Pons (tissue), 1 donor: Measurements from ENCODE around the gene FBLN2.
"Not testable (repeated sequence)": the region's sequence is repeated elsewhere in the genome, so short reads cannot be mapped to it uniquely, and the experiment has no call there.

Experiments used
- DNase-seq: peaks from one replicate; pipeline ENCODE4 v3.0.0-alpha.2; 2016; ENCODE audit warnings: low spot score

The FBLN2 gene

DNA sequence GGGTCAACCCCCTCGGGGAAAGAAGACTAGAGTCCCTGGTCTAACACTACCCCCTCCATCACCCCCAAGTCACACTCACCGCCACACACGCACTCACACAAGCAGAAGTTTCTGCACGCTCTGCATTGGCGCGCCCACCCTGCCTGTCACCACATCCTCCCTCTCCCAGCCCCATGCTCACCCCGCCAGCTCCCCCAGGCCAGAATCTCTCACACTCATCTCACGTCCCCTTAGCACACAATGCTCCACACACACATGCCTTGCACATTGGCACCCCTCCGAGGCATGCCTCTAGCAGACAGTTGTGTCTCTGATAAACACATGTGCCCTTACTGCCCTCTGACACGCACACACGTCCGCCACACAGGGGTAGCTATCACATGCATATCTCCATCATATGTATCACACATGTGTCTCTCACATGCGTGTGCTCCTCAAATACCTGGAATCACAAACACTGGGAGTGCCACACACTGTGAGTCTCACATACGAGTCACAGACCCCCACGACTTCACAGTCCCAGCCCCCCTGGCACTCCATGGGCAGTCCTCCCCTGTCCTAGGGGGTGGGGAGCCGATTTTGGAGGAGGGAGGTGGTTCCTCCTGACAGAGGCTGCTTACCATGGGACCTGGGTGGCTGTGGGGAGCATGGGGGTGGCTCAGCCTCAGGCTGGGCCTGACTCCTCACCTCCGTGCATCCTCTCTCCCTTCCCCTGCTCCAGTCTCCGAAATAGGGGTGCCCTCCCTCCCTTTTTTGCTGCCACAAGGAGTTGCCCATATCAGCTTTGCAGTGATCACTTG is 898 bp downstream of the FBLN2 start:
- DNase-seq = no peak

DNA sequence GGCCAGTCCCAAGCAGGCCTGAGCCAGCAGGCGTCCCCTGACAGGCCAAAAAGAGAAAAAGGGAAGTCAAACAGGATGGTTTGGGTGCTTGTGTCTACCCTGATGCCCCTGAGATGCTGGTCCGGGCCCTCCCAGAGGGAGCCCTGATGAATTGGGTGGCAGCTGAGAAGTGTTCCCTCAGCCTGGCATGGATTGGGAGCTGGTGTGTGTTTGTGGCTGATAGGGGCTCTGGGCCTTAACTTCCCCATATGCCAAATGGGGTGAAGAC is 1.4 kb downstream of the FBLN2 start:
- DNase-seq = no peak

DNA sequence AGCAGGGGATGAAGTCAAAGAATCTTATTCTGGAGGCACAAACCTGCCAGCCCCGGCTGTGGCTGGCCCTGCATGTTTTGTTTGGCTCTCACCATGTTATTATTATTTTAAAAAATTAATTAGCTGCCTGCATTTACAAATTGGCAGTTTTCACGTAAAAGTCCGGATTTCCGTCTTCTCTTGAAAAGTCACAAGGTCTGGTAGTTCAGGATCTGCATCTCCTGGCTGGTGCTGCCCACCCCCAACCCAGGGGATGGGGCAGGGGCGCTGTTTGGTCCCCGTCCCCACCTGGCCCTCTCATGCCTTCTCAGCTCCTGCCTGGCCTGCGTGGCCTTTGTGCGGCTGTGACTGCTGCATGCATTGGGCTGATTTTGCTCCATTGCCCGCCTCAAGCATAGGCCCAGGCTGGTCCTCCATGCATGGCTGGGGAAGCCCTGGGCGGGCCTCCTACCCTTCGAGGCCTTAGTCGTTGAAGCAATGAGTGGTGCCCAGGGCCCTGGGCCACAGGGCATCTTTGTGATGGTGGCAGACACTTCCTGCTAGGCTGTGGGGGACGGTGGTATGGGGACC is 2.0 kb downstream of the FBLN2 start:
- DNase-seq = no peak

DNA sequence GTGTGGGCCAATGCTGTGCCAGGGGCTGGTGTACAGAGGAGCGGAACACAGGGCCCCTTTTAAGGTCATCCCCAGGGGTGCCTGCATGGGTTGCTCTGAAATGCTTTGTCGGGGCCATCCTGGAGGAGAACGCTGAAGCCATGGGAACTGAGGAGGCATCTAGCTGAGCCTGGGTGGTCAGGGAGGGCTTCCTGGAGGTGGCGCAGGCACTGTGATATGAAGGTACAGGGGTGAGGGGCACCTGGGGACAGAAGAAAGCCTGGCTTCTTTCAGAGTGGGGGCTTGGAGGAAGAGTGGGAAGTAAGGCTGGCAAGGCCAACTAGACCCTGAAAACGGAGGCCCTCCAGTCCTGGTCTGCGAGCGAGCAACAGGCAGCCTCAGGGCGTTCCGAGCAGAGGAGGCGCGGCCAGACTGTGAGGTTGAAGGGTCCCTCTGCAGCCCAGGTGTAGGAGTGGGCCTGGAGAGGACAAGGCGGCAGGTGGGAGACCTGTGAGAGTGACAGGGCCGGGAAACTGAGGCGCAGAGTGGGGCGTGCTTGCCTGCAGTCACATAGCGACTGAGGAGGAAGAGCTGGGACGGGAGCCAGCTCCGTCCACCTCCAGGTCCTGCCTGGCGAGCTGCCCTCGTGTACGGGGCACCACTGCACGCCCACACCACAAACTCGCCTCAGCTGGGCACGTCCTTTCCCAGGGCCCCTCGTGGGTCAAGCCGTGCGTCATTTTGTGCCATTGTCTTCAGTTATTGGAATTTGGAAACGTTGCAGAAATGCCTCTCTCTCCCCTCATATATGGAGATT is 4.1 kb downstream of the FBLN2 start:
- no peak for DNase-seq

DNA sequence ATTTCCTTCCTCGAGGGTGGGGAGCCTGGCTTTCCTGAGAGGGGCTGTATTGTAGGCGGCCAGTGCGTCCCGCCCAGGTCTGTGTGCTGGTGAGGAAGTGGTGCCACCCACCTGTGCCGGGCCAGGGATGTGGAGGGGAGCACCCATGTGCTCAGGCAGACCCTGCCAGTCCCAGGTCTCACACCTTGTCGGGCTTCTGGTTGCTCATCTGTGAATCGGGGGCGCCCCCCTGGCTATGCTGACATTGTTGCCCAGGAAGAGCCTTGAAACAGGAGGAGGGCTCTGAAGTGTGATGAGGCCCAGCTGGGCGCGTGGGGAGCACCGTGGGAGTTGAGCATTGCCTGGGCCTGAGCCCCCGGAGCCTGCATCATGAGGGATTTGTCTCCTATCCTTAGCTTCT is 4.8 kb downstream of the FBLN2 start:
- no peak for DNase-seq

DNA sequence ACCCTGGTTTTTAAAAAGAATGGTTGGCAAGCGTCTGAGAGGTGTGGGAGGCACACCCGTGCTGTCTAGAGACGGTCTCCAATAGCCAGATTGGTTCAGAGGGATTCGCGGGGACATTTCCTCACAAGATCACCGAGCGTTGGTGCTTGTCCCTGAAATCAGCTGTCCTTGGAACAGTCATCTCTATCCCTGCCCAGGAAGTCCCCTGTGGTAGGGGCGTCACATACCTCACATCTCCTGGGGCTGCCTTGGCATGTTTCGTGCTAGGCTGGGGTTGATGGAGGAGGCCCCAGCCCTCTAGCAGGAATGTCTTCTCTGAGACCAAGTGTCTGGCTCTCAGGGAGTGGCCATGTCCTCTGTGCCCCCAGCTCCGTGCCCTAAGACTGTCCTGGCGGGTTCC is 6.8 kb downstream of the FBLN2 start:
- no peak for DNase-seq

DNA sequence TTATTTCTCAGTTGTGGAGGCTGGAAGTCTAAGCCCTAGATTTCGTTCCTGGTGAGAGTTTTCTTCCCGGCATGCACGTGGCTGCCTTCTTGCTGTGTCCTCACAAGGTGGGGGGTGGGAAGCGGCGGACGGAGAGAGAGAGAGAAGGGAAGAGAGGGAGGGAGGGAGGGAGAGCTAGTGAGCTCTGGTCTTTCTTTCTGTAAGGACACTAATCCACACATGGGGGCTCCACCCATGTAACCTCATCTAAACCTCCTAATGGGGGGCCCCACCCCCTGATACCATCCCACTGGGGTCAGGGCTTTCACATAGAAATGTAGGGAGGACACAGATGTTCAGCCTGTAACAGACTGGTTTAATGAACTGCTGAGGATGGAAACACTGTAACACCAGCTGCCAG is 7.3 kb downstream of the FBLN2 start:
- no peak for DNase-seq

DNA sequence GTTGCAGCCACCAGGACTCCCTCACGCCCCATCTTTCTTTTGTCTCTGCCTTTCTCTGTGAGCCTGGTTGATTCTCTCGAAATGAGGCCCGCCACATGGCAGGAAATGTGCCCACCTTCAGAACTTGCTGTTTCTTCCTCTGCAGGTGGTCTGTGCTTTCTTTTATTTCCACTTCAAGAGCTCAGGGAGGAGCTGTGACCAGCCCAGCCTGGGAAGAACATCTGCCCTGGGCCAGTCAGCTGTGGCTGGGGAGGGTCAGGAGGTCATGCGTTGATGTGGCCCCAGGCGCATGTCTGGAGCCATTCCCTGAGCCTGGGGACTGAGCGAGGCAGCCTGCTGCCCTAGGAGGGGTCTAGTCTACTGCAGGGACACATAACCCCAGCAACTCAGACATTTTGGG is 8.0 kb downstream of the FBLN2 start:
- no peak for DNase-seq

DNA sequence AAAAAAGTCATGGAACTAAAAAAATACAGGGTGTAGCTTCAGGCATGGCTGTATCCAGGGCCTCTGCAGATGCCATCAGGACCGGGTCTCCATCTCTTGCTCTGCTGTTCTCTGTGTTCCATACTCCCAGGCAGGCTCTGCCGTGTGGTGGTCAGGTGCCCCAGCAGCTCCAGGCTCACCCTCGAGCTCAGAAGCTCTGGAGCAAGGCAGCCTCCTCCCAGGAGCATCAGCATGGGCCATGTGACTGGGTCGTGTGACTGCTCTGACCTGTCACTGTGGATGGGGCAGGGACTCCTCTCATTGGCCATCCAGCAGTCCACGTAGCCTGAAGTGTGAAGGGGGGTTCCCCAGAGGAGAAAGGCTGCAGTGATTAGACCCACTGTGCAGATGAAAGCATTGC is 8.5 kb downstream of the FBLN2 start:
- DNase-seq = no peak

DNA sequence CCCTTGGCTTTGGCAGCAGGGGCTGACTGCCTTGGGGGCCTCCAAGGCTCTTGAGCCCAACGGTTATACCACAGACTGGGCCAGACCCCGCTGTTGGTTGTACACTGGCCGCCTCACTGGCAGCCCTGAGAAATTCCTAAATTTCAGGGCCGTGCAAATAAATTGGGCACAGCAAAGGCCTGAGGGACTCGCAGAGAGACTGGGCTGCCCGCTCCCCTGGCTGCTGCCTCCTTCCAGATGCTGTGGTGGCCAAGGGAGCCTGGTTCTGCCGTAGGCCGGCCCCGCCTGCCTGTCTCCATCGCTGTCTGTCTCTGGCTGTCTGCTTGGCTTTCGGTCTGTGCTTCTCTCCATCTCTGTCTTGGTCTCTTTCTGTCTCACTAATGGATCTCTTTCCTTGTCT is 9.0 kb downstream of the FBLN2 start:
- no peak for DNase-seq

DNA sequence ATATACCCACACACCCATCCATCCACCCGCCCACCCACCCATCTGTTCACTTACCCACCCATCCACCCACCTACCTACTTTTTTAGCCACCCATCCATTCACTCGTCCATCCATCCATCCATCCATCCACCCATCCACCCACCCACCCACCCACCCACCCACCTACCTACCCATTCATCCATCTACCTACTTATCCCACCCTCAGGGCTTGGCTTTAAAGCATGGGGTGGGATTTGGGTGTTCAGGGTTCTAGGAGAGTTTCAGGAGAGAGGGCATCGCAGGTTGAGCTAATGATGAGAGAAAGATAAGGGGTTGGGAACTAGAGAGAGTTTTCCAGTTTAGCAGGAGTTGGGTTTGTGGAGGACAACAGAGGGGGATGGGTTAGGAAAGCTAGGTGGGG is 9.7 kb downstream of the FBLN2 start:
- DNase-seq = no peak

DNA sequence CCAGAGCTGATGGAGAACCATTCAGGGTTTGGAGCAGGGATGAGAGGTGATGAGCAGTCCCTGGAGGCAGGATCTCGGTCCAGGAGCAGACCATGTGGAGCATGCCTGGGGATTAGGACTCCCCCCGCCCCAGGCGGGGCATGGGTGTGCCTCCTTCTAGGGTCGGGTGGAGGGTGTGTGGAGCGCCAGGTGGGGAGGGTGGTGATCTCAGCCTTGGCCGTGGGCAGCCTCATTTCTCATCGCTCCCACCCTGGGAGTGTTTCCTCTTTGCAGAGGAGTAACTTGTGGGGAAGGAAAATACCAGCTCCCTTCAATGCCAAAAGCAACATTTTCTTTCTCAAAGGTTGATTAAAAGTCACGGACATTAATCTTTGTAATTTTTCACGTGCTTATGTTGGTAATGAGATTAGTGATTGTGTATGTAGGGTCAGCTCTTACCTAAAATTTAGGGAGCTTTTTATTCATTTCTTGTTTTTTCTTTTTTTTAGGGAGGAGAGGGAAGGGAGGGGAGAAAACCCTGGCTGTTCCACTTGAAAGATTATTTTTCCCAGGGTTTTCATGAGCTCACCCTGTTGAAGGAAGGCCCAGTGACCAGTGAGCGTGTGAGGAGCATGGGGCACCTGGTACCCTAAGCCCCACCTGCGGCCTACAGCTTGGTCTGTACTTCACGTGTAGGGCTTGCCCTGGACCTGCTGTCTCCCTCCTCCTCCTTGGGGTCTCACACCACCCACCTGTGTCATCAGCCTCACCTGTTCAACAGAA is 11.0 kb downstream of the FBLN2 start:
- DNase-seq = no peak

DNA sequence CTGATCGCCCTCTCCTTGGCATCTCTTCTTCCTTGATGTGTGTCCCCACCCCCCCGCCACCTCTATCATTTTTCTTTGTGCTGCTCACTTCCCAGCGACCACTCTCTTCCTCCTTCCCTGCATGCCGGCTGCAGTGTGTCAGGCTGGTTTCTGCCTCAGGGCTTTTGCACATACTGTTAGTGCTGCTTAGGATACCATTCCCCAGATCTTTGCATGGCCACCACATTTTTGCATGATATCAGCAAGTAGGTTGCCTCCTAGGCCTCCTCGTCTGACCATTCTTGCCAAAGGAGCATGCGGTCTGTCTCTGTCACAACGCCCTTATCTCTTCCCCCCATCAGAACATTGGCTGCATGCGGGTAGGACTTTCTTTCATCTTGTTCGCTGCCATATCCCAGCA is 12.5 kb downstream of the FBLN2 start:
- DNase-seq = no peak

DNA sequence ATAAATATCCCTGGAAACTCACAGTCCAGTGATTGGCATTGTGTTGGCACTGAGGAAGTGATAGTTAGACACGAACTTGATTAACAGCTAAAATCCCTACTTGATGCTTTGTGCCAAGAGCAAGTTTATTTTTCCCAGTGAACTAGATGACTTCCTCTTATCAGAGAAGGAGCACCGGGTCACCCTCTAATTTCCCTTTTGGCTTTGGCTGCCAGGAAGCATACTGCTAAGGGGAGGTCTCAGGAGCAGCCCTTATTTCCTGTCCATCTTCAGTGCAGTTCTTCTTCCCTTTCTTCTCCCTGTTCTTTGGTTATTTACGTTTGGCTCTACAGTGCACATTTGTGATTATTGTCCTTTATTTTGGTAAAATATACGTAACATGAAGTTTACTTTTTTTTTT is 13.0 kb downstream of the FBLN2 start:
- DNase-seq = no peak

DNA sequence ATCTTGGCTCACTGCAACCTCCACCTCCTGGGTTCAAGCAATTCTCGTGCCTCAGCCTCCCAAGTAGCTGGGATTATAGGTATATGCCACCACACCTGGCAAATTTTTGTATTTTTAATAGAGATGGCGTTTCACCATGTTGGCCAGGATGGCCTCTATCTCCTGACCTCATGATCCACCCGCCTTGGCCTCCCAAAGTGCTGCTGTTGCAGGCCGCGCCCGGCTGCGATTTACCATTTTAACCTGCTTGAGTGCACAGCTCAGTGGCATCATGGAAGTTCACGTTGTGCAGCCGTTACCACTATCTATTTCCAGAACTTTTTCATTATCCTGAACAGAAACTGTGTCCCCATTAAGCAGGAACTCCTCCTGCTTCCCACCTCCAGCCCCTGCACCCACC is 13.5 kb downstream of the FBLN2 start:
- not testable (repeated sequence) for DNase-seq

DNA sequence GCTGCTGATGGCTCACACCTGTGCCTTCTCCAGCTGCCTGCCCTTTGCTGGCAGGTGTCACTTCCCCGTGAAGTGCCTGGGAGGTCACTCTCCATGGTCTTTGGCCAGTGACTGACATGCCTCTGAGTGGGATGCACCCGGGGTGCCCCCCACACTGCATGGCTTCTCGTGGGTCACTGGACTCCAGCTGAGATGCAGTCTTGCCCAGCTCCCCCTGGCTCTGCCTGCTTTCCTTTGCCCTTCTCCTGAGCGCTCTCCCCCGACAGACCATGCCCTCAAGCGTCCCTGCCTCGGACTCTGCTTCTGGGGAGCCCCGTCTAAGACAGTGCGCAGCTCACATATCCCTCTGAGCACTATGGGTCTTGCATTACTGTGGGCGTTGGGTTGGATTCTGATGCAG is 14.4 kb downstream of the FBLN2 start:
- DNase-seq = no peak

DNA sequence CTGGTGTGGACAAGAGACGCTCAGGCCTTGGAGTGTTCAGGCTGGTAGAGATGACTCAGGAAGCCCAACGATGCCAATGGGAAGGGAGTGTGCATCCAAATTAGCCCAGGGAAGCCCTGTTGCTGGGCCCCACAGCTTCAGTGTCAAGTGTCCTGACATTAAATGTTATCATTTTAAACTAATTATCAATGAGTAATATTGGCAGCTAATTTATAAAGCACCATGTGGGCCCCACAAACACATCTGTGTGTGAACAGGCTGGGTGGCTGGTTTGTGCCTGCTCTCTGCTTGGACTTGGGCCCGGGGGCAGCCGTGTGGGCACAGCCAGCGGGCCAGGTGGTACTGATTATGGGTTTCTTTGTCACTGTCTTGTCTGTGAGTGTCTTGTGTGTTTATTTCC is 15.0 kb downstream of the FBLN2 start:
- DNase-seq = no peak

DNA sequence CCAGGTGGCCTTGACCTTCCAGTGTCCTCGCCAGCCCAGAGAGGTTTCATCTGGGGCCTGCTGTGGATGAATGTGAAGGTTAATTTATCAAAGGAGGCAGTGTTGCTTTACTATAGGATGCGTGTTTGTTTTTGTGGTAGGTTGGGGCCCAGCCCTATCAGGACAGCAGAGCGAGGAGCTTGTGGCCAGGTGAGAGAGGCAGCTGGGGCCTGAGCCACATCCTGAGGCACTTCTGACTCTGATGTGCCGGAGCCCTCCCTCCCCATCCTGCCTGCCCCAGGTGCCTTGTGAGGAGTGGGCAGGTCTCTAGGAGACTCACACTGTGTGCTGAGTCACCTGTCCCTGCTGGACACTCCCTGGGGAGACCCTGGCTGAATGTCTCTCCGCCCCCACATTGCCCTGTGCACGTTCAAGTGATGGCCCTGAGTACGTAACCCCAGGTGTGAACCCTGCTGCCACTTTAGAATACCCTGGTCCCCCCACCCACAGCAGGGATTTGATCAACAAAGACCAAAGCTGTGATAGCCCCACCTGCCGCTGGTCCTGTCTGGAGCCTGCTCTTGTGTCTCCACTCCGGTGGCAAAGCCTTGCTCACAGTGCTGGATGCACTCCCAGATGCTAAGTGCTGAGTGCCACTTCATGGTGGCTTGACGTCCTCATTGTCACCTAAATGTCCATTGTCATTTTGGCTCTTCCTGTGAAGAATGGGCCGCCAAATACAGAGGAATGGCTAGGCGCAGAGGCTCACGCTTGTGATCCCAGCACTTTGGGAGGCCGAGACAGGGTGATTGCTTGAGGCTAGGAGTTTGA is 16.0 kb downstream of the FBLN2 start:
- DNase-seq = no peak

DNA sequence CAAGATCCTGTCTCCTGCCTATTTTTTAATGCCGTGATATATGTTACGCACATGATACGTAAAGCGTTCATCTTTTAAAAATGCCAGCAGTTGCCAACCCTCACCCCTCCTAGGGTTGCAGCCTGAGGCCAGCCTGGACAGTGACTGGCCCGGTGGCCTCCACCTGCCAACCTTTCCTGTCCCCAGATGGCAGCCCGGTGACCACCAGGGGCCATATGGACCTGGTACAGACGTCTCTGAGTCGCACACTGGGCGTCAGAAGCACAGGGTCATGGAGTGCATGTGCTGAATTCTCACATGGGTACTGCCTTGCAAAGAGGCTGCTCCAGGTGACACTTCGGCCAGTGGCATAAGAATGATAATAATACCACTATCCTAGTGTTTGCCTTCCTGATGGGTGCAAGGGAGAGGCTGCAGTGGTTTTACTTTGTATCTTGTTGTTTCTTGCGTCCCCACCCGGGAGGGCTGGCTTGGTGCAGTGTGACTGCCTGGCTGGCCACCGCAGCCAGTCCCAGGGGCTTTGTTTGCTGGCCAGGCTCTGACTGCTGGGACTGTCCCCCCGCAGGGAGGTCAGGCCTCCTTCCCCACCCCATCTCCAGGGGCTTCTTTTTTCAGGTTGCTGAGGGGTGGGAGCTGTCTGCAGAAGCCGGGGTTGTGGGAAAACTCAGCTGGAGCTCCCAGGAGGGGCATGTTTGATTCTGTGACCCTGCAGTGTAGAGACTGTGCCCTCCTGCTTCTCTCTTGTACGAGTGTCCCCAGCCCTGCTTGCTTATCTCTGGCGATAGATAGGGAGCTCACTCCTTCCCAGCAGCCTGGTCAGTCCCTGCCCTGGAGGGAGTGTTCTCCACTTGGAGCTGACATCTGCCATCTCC is 16.9 kb downstream of the FBLN2 start:
- no peak for DNase-seq

DNA sequence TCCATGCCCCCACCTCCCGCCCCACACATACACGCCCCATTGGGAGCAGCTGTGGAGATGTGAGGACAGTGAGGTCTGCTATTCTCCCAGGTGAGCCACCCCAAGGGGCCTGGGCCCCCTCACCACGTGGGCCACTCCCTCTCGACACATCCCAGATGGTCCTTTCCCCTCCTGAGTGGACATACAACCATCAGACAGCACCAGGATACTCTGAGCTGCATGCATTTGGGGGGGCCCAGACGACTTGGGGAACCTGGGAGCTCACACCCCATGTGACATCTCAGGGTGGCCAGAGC is 17.5 kb downstream of the FBLN2 start:
- no peak for DNase-seq

DNA sequence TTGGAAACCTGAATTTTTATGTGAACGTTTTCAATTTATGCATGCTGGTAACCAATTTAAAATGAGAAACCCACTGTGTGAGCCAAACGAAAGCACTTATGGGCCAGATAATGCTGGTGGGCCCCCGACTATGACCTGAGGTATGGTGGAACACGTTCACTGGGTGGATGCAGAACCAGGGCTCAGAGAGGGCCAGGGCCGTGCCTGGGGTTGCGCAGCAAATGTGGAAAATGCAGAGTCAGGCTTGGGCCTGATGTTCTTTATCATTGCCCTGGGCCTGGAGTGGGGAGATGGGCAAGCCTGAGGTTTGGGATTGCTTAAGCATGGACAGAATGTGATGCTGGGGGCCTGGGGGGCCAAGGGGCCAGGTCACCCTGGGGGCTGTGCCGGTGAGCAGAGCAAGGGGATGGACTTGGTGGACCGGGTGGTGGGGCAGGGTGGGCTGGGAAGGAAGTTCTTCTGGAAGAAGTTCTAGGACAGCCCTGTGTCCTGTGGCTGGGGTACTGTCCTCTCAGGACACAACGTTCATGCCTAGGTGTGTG is 17.9 kb downstream of the FBLN2 start:
- DNase-seq = no peak
